ENCODE measurements around the gene SERTAD2. TPM values are rescaled to one million over a fixed set of nuclear protein-coding genes. Genes with fewer than 3 reads are reported as not detected.
A peak's percentile ranks its signal among the peaks of the same experiment; 100 is the strongest.

SERTAD2 gene
- total RNA-seq, 1 donor from 2014 or later, result 19.1 TPM

- H3K4me1 Mint-ChIP-seq, result peaks cover 9% of the 10 kb centered on the region
- no peak for DNase-seq (ENCODE audit: low spot score)
These were observed 55.5 kb downstream of the SERTAD2 start for GRCh38 chr2:64598226-64598625.

GRCh38 chr2:64595397-64596176 is 58.1 kb downstream of the SERTAD2 start:
- DNase-seq (ENCODE audit: low spot score), result peak; percentile 59
- Histone ChIP-seq H3K4me1 (no peaks in the 10 kb centered on the region), H3K79me2 (ENCODE audit: low read depth) (no peaks in the 10 kb centered on the region), H3K36me3 (peaks cover 8% of the 10 kb centered on the region), H3K9me3 (ENCODE audit: low read depth) (no peaks in the 10 kb centered on the region), H3K9ac (no peak overlapping the region), H3K4me2 (no peak overlapping the region), H3K27ac (no peak overlapping the region), H4K20me1 (ENCODE audit: low read depth) (no peaks in the 10 kb centered on the region), H3K4me3 (no peak overlapping the region), H2AFZ (replicated peaks) (no peak overlapping the region), H3K27me3 (no peaks in the 10 kb centered on the region), H3F3A (ENCODE audit: low read depth) (peaks cover 6% of the 10 kb centered on the region)
- Mint-ChIP-seq H3K36me3 (peaks cover 4% of the 10 kb centered on the region), H3K27ac (no peak overlapping the region), H3K4me1 (peaks cover 5% of the 10 kb centered on the region), H3K9me3 (no peaks in the 10 kb centered on the region), H3K27me3 (ENCODE audit: insufficient read depth, low read depth) (peaks cover 3% of the 10 kb centered on the region), H3K4me3 (no peak overlapping the region)
- no peak for TF ChIP-seq EZH2 (IDR thresholded peaks at IDR 0.05)
- peak; percentile 67 for TF ChIP-seq CTCF (IDR thresholded peaks at IDR 0.05)

More at GRCh38 chr2:64598226-64598625, 55.5 kb downstream of the SERTAD2 start:
- peaks cover 9% of the 10 kb centered on the region for H3K27me3 Mint-ChIP-seq (ENCODE audit: insufficient read depth, low read depth)
- no peak overlapping the region for H3K27ac Mint-ChIP-seq
- Histone ChIP-seq H3K27ac (no peak overlapping the region), H3K79me2 (ENCODE audit: low read depth) (no peaks in the 10 kb centered on the region), H3K4me1 (no peaks in the 10 kb centered on the region), H3K4me3 (no peak overlapping the region), H3K9ac (no peak overlapping the region), H3F3A (ENCODE audit: low read depth) (peaks cover 6% of the 10 kb centered on the region), H3K4me2 (no peak overlapping the region), H3K36me3 (no peaks in the 10 kb centered on the region), H3K27me3 (no peaks in the 10 kb centered on the region), H3K9me3 (ENCODE audit: low read depth) (no peaks in the 10 kb centered on the region), H2AFZ (replicated peaks) (no peak overlapping the region), H4K20me1 (ENCODE audit: low read depth) (no peaks in the 10 kb centered on the region)
- no peaks in the 10 kb centered on the region for H3K9me3 Mint-ChIP-seq
- H3K4me3 Mint-ChIP-seq, result no peak overlapping the region
- no peak for TF ChIP-seq EZH2 (IDR thresholded peaks at IDR 0.05)
- H3K36me3 Mint-ChIP-seq, result no peaks in the 10 kb centered on the region

- H3K27ac ChIP-seq, result no peak overlapping the region
- Mint-ChIP-seq H3K4me3 (no peak overlapping the region), H3K9me3 (no peaks in the 10 kb centered on the region)
These were observed 59.3 kb downstream of the SERTAD2 start for GRCh38 chr2:64594226-64594989.

More at GRCh38 chr2:64594226-64594989, 59.3 kb downstream of the SERTAD2 start:
- H2AFZ ChIP-seq (replicated peaks), result no peak overlapping the region
- peaks cover 7% of the 10 kb centered on the region for H3K36me3 Mint-ChIP-seq
- peaks cover 3% of the 10 kb centered on the region for H3K27me3 Mint-ChIP-seq (ENCODE audit: insufficient read depth, low read depth)
- no peak overlapping the region for H3K4me3 ChIP-seq
- peaks cover 8% of the 10 kb centered on the region for H3K36me3 ChIP-seq
- DNase-seq (ENCODE audit: low spot score), result no peak
- no peaks in the 10 kb centered on the region for H3K9me3 ChIP-seq (ENCODE audit: low read depth)
- peaks cover 5% of the 10 kb centered on the region for H3K4me1 Mint-ChIP-seq
- no peak overlapping the region for H3K4me2 ChIP-seq
- no peaks in the 10 kb centered on the region for H3K4me1 ChIP-seq
- H3K27ac Mint-ChIP-seq, result no peak overlapping the region
- no peaks in the 10 kb centered on the region for H3K27me3 ChIP-seq
- H4K20me1 ChIP-seq (ENCODE audit: low read depth), result no peaks in the 10 kb centered on the region
- no peaks in the 10 kb centered on the region for H3K79me2 ChIP-seq (ENCODE audit: low read depth)
- TF ChIP-seq EZH2 (IDR thresholded peaks at IDR 0.05), result no peak
- no peak for TF ChIP-seq EZH2phosphoT487 (IDR thresholded peaks at IDR 0.05)
- no peak for TF ChIP-seq CTCF (IDR thresholded peaks at IDR 0.05)
- no peak overlapping the region for H3K9ac ChIP-seq
- peaks cover 6% of the 10 kb centered on the region for H3F3A ChIP-seq (ENCODE audit: low read depth)

Data from neural progenitor cell (in vitro differentiated cells).